NCI-H446 treated with DMSO at 0.1 percent for 48 hours (cell line): Measurements from ENCODE around the gene CAMK1D.

Source experiments
- DNase-seq: peaks from one replicate; lab custom pipeline; 2025; lab: John Stamatoyannopoulos, UW

Gene CAMK1D

DNA sequence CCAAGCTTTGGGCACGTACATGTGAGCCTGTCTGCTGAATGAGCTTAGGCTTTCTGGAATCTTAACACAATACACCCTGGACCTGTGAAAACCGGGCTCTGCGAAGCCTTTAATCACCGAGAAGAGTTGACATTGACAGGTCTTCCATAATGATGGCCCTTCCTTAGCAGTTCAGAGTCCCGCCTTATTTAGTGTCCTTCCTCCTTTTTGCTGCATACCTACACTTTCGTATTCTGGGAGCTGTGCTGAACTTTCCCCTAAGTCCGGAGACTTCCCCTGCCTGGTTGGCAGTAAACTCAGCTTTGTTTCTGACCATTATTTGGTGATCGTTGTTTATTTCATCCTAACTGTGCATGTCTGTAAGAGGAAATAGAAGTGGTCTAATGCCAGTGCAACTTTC, 212.0 kb downstream of the CAMK1D start:
- DNase-seq, result no peak

DNA sequence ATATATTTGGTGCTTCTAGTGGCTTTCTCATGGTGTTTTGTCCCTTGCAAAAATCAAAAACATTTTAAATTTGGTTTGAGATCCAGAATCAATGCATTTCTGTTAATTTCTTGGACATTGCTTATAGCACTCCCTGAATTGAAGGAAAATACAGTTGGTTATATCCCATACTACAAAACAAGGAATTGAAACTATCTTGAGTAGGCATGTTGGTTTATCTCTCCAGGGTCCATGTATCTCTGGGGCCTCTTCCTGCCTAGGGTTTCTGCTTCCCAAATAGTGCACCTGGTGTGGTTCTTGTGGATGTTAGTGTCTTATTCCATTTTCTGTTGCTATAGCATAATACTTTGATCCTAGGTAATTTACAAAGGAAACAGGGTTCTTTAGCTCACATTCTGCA, 212.4 kb downstream of the CAMK1D start:
- no peak for DNase-seq

DNA sequence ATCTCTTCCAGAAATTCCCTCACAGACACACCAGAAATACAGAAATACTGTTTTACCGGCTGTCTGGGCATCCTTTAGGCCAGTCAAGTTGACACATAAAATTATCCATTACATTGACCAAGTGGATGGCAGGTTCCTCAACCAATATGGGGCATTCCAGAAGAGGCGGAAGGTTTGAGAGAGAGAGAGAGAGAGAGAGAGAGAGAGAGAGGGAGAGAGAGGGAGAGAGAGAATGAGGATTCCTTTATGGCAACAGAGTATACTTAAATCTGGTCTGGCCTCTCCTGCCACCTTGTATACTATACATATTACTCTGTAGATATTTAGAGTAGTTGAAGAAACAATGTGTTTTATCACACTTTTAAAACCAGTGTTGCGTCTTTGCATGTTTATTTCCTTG, 214.1 kb downstream of the CAMK1D start:
- DNase-seq, result no peak

DNA sequence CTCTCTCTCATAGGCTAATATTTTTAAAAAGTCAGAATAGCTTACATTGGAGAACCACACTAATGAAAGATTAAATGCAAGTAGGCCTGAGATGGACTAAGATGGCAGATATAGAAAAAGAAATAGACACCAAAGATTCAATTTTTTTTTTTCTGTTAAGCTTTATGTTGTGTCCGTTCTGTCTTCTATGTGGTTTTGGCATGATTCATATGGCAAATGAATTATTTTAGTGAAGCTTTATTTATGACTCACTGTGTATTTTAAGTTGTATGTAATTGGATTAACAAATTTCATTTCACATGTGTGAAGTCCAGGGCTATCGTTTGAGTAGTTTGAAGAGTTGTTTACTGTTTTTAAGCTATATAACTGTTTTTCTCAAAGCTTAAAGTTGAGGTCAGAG, 214.8 kb downstream of the CAMK1D start:
- DNase-seq, result no peak

DNA sequence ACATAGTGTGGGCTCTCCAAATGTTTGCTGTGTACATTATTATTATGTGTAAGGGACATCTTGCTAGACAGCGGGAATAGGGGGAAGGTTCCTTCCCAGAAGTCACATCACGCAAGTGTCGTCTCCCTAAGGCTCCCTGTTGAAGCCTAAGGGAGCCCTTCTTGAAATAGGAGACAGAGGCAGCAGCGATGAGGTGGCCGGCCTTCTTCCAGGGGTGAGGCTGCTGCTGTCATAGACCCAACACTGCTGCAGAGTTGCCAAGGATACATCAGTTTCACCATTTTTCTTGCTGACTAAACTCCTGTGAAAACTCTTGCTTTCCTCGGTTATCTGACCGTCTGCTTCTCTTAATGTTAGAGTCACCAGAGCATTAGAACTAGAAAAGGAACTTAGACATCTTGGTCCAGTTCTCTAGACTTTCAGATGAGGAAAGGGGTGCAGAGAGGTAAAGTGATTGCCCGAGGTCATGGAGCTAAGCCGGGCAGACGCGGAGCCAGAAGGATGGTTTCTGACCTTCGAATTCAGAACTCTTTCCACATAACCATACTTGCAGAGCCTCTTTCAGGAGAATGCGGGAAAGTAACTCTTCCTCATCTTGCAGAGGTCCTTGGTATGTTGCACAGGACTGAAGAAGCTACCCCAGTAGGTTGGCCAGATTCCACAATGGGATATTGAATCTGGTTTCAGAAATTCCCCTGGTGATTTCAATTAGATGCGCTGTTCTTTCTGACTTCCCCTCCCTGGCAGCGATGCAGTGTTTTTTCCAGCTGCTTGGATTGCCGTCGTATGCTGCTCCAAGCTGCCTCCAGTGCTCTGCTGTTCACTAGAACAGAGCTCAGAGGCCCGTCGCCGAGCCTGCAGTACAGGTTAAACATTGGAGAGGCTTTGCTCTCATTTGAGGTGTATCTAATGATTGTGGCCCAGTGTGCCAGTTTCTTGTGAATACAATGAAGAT, 217.1 kb downstream of the CAMK1D start:
- DNase-seq, result no peak

- DNase-seq, result no peak
These were observed 219.2 kb downstream of the CAMK1D start for GRCh38 chr10:12568391-12569009.

GRCh38 chr10:12572281-12572680, 222.9 kb downstream of the CAMK1D start:
- DNase-seq, result no peak

DNA sequence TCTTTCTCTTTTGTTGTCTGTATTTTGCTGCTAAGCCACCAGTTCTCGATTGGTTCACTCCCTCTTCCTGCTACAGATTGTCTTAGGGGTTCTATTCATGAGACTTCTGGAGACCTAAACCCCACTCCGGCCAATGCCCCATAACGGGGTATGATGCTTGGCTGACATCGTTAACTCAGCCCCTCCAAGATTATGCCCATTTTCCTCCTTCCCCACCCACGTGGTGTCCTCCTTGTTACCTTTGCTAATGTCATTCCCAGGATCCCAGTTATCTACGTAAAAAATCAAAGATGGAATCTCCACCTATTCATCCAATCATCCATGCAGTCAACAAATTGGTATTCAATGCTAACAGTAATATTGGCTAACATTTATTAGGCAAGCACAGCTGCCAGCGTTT, 228.3 kb downstream of the CAMK1D start:
- DNase-seq, result no peak

DNA sequence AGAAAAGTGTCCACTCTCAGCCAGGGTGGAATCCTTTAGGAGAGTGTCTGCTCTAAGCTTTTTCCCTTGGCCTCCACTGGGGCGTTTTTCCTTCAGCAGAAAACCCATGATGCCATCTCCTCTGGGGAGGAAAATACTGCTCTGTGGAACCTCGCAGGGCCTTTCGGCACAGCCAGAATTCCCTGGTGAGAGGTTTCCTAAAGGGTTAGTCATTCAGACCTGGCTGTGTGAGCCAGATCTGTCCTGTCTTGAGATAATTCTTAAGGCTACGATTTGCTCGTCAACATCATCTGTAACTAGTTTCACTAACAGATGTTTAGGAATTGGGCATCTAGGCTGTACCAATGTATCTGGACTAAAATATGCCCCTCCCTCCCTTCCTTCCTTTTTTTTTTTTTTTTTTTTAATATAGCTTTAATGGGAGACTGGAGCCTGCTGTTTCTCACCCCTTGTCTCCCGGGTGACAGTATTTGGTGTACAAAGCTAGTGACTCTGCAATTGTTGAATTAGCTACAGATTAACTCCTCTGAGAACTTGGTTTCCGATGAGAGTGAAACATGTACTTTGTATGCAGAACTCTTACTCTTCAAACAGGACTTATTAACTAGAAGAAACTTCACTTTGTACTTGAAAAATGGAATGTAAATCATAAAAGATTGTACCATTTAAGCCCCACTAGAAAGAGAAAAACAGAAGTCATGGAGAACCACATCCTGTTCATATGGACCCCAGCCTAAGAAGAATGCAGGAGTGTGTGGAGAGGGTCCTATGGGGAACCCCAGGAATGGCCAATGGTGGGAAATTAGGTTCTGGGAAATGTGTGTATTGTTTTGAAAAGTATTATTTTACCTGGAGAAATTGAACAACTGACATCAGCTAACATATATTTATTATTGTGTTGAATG, 230.9 kb downstream of the CAMK1D start:
- no peak for DNase-seq

- DNase-seq, result no peak
These were observed 234.7 kb downstream of the CAMK1D start for GRCh38 chr10:12583891-12584595.

DNA sequence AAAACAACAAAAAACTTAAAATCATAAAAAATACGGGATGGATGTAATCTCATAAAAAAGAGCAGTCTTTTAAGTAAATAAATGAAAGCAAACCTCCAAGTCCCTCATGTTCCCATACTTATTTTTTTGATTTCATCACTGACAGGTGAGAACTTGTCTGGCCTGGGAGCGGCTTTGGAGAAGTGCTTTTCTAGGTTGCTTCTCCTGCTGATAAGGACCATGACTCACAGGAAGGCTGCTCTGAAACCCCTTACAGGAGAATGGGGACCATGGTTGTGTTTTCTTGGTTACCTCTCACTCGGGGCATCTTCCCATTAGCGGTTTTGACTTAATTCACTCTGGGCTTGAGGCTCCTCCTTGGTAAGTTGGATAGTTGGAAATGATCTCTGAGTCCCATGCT, 237.4 kb downstream of the CAMK1D start:
- DNase-seq, result no peak

- DNase-seq, result no peak
These were observed 238.1 kb downstream of the CAMK1D start for GRCh38 chr10:12587451-12587888.

DNA sequence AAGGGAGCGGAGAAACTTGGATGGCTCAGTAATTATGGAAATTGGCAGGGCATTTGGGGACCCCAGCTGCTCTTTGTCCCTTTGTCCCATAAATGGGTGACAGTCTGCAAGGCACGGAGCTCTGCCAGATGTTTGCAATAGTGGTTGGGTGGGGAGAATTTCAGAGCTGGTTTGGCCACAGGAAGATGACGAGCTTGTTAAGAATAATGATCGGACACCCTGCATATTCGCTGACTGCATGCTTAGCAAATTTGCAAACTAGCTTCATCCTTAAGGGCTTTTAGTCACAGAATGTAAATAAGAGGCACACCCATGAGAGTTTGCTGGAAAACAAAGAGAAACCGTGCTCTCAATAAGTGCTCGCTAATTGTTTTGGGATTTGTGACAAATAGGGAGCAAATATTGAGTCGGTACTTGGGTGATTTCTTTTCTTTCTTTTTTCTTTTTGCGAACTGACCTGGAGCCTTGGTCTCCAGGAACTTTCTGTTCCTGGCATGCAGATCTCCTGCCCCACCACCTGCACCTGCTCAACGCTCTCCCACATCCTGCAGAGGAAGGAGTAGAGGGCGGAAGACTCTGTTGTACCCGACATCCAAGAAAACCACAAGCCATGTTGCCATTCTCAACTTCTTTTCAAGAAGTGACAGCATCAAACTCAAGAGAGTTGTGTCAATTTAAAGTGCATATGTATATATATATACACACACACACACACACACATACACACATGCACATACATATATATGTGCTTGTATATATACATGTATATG, 238.9 kb downstream of the CAMK1D start:
- DNase-seq, result no peak

DNA sequence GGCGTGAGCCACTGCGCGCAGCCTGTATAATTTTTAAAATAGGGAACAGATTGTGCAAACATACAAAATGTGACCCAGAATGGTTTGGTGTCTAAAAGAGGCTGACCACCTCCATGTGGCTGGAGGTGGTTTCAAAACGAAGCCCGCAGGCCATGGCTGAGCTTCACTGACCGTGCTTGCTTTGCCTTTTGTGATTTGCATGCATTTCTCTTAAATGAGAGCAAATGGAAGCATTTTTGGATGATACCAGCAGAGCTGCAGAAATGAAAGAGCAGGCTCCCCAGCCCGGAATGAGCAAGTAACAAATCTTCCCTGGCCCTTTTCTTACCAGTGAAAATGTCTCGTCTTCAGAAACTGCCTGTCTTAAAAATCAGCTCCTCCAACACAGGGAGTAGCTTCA, 239.9 kb downstream of the CAMK1D start:
- DNase-seq, result no peak

- DNase-seq, result no peak
These were observed 240.4 kb downstream of the CAMK1D start for GRCh38 chr10:12589791-12590190.

GRCh38 chr10:12590675-12591659, 241.6 kb downstream of the CAMK1D start:
- DNase-seq, result no peak

DNA sequence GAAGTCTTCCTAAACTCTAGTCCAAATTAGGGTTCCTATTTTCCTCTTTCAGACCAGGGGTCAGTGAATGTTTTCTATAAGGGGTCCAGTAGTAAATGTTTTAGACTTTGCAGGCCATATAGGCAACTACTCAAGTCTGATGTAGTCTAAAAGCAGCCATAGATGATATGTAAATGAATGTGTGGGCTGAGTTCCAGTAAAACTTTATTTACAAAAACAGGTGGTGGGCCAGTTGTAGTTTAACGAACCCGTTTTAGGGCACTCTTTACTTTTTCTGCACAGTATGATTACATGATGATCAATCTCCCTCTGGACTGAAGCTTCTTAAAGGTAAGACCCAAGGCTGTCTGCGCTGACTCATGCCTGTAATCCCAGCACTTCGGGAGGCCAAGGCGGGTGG, 243.6 kb downstream of the CAMK1D start:
- DNase-seq, result no peak

DNA sequence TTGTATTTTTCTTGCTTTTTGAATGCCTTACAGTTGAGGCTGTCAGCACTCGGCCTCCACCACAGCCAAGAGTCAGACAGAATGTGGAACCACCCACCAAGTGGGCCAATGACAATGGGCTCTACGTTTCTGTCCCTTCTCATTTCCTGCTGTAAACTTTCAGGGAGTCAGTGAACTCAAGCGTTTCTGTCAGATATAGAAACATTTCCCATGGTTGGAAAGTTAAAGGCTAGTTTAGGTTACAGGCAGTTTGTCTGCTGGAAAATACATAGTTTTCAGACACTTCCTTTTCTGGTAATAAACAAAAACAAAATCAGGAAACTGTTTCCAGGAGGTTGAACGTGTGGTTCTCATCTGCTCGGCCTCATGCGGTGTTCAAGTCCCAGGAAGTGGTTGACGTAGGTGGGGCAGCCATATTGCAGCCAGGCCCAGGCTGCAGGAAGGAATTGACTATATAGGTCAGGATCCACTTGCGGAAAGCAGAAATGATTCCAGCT, 245.1 kb downstream of the CAMK1D start:
- DNase-seq, result no peak

DNA sequence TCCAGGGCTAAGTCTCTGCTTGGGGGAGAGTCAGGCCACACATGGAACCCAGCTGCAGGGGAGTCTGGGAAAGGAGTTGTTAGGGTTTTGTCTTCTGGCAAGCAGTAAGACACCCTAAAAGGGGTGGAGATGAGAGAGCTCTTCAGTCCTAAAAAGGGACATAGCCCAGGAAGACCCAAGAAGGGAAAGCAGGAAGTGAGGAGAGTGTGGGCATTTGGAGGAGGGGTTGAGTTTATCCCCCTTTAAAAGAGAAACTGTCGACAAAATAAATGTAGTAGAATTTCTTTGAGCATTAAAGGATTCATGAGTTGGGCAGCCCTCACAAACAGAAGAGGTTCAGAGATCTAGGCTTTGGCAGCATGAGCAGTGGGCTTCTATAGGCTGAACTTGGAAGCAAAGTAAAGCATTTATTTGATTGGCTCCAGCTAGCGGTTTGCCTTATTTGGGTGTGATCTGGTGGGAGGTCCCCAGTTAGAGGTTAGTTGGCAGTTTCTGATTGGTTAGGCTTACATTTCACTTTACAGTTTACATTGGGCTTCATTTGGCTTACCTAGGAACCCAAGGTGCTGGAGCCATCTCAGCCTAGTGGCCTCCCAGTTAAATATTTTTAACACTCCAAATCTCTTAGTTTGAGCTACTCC, 246.7 kb downstream of the CAMK1D start:
- DNase-seq, result no peak
